Activated CD4-positive, alpha-beta T cell treated with anti-CD3 and anti-CD28 coated beads, Interleukin-2, amount 50 U/mL, for 16 hours (primary cell): Measurements from ENCODE around the gene VPS4A.

Experiments
- DNase-seq: peaks from one replicate; pipeline ENCODE4 v3.0.0-alpha.2; 2020

The VPS4A gene

GRCh38 chr16:69307856-69308255, 3.3 kb upstream of the VPS4A start:
- DNase-seq: no peak

GRCh38 chr16:69309316-69309715, 1.8 kb upstream of the VPS4A start:
- DNase-seq: no peak

- DNase-seq: peak; percentile 43
These were observed 610 bp downstream of the VPS4A start for GRCh38 chr16:69311533-69312387.

GRCh38 chr16:69313469-69313868, 2.3 kb downstream of the VPS4A start:
- no peak for DNase-seq

GRCh38 chr16:69314534-69314933, 3.4 kb downstream of the VPS4A start:
- no peak for DNase-seq

- no peak for DNase-seq
These were observed 4.5 kb downstream of the VPS4A start for GRCh38 chr16:69315486-69316311.

GRCh38 chr16:69316595-69317034, 5.5 kb downstream of the VPS4A start:
- no peak for DNase-seq

GRCh38 chr16:69318177-69318910, 7.2 kb downstream of the VPS4A start:
- no peak for DNase-seq

GRCh38 chr16:69318911-69319289, 7.8 kb downstream of the VPS4A start:
- DNase-seq: no peak

- DNase-seq: no peak
These were observed 8.2 kb downstream of the VPS4A start for GRCh38 chr16:69319381-69319780.

- DNase-seq: no peak
These were observed 8.9 kb downstream of the VPS4A start for GRCh38 chr16:69319826-69320739.

- no peak for DNase-seq
These were observed 9.6 kb downstream of the VPS4A start for GRCh38 chr16:69320740-69321073.

GRCh38 chr16:69321080-69321479, 9.9 kb downstream of the VPS4A start:
- DNase-seq: no peak

- DNase-seq: no peak
These were observed 11.2 kb downstream of the VPS4A start for GRCh38 chr16:69322343-69322742.

- no peak for DNase-seq
These were observed 12.3 kb downstream of the VPS4A start for GRCh38 chr16:69323415-69323814.

- no peak for DNase-seq
These were observed 12.9 kb downstream of the VPS4A start for GRCh38 chr16:69324013-69324531.

GRCh38 chr16:69324585-69325253, 13.6 kb downstream of the VPS4A start:
- no peak for DNase-seq

GRCh38 chr16:69325784-69326171, 14.6 kb downstream of the VPS4A start:
- DNase-seq: no peak

GRCh38 chr16:69326172-69326873, 15.2 kb downstream of the VPS4A start:
- DNase-seq: no peak

GRCh38 chr16:69327585-69328310, 16.6 kb downstream of the VPS4A start:
- no peak for DNase-seq
